ENCODE results near the gene RUFY4. TPM values are rescaled to one million over a fixed set of nuclear protein-coding genes. Genes with fewer than 3 reads are reported as not detected.

RUFY4 gene
- total RNA-seq, 1 experiment from 2014 or later, result not detected

- no peak for ATAC-seq
- ChIA-PET CTCF (no interaction called here), POLR2A (no interaction called here)
- no peak overlapping the region for H3K27ac ChIP-seq (ENCODE audit: low read length)
- H3K4me3 ChIP-seq (ENCODE audit: low read depth in 2 of 2, low read length in 2 of 2), result no peak overlapping the region
- no peak for DNase-seq (ENCODE audit: low read depth, low spot score)
- no peak for TF ChIP-seq TCF7L2 (IDR thresholded peaks at IDR 0.05; ENCODE audit: low read depth, low read length)
- no peak for TF ChIP-seq CTCF (IDR thresholded peaks at IDR 0.05)
- no peak for TF ChIP-seq POLR2AphosphoS5 (IDR thresholded peaks at IDR 0.05; ENCODE audit: low read depth, low read length)
- TF ChIP-seq, protein P1, sequence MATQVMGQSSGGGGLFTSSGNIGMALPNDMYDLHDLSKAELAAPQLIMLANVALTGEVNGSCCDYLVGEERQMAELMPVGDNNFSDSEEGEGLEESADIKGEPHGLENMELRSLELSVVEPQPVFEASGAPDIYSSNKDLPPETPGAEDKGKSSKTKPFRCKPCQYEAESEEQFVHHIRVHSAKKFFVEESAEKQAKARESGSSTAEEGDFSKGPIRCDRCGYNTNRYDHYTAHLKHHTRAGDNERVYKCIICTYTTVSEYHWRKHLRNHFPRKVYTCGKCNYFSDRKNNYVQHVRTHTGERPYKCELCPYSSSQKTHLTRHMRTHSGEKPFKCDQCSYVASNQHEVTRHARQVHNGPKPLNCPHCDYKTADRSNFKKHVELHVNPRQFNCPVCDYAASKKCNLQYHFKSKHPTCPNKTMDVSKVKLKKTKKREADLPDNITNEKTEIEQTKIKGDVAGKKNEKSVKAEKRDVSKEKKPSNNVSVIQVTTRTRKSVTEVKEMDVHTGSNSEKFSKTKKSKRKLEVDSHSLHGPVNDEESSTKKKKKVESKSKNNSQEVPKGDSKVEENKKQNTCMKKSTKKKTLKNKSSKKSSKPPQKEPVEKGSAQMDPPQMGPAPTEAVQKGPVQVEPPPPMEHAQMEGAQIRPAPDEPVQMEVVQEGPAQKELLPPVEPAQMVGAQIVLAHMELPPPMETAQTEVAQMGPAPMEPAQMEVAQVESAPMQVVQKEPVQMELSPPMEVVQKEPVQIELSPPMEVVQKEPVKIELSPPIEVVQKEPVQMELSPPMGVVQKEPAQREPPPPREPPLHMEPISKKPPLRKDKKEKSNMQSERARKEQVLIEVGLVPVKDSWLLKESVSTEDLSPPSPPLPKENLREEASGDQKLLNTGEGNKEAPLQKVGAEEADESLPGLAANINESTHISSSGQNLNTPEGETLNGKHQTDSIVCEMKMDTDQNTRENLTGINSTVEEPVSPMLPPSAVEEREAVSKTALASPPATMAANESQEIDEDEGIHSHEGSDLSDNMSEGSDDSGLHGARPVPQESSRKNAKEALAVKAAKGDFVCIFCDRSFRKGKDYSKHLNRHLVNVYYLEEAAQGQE (IDR thresholded peaks at IDR 0.05; ENCODE audit: insufficient read depth in 1 of 2, low read depth in 2 of 2, low read length in 1 of 2), result no peak
- TF ChIP-seq SIN3A (IDR thresholded peaks at IDR 0.05; ENCODE audit: borderline replicate concordance, insufficient read depth, low read depth, low read length), result no peak
- intact Hi-C loops (cut with micrococcal nuclease; ENCODE audit: unreplicated experiment), result no loop called here
- no peaks in the 10 kb centered on the region for H3K9me3 ChIP-seq (ENCODE audit: control insufficient read depth, insufficient read depth, low read depth, low read length)
- in situ Hi-C loops (cut with HindIII; ENCODE audit: low pct_unique_long_range_greater_than_20kb, low sequenced_read_pairs), result no loop called here
- H3K4me1 ChIP-seq (ENCODE audit: control insufficient read depth, insufficient read depth, low read length), result no peaks in the 10 kb centered on the region
- BruUV-seq (replicated peaks), result no TSS peak
- H3K36me3 ChIP-seq (ENCODE audit: control insufficient read depth, insufficient read depth, low read length), result no peaks in the 10 kb centered on the region
- H3K27me3 ChIP-seq (ENCODE audit: control insufficient read depth, insufficient read depth, low read length), result no peaks in the 10 kb centered on the region
These were observed 2.9 kb downstream of the RUFY4 start for GRCh38 chr2:218072002-218072401.

DNA sequence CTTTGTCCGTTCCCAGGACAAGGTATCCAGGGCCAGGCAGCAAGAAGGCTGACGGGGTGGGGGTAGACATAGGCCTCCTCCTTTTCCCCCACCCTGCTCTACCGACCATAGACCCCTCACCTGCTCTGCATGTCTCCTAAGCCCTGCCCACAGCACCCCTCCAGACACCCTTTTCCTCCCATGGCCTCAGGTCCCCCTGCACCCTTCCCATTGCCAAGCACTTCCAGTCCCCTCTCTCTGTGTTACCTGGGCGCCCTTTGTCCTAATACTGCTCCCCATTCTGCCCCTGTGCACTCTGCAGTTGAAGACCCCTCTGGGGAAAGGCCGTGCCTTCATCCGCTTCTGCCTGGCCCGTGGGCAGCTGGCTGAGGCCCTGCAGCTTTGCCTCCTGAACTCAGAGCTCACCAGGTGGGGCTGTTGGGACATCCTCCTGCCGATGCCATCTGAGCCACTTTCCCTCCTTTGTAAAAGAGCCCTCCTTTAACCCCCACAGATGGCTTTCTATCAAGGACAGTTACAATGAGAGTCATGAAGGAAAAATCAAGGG lies 3.5 kb downstream of the RUFY4 start:
- in situ Hi-C loops (cut with HindIII; ENCODE audit: low pct_unique_long_range_greater_than_20kb, low sequenced_read_pairs) (no loop called here), intact Hi-C loops (cut with micrococcal nuclease; ENCODE audit: unreplicated experiment) (no loop called here)
- H3K9me3 ChIP-seq (ENCODE audit: control insufficient read depth, insufficient read depth, low read depth, low read length), result no peaks in the 10 kb centered on the region
- H3K27ac ChIP-seq (ENCODE audit: low read length), result no peak overlapping the region
- DNase-seq (ENCODE audit: low read depth, low spot score) (no peak), ATAC-seq (no peak)
- CTCF ChIA-PET, result no interaction called here
- POLR2A ChIA-PET, result no interaction called here
- H3K27me3 ChIP-seq (ENCODE audit: control insufficient read depth, insufficient read depth, low read length), result no peaks in the 10 kb centered on the region
- BruUV-seq (replicated peaks), result no TSS peak
- no peaks in the 10 kb centered on the region for H3K36me3 ChIP-seq (ENCODE audit: control insufficient read depth, insufficient read depth, low read length)
- no peaks in the 10 kb centered on the region for H3K4me1 ChIP-seq (ENCODE audit: control insufficient read depth, insufficient read depth, low read length)
- TF ChIP-seq, protein P1 (IDR thresholded peaks at IDR 0.05; ENCODE audit: insufficient read depth in 1 of 2, low read depth in 2 of 2, low read length in 1 of 2), result no peak
- TF ChIP-seq SIN3A (IDR thresholded peaks at IDR 0.05; ENCODE audit: borderline replicate concordance, insufficient read depth, low read depth, low read length), result no peak
- TF ChIP-seq CTCF (IDR thresholded peaks at IDR 0.05), result no peak
- TF ChIP-seq TCF7L2 (IDR thresholded peaks at IDR 0.05; ENCODE audit: low read depth, low read length), result no peak
- no peak for TF ChIP-seq POLR2AphosphoS5 (IDR thresholded peaks at IDR 0.05; ENCODE audit: low read depth, low read length)
- no peak overlapping the region for H3K4me3 ChIP-seq (ENCODE audit: low read depth in 2 of 2, low read length in 2 of 2)

Measured in Panc1 (cell line).